GM18519 (cell line): Measurements from ENCODE around the gene SLC22A23.

Experiments used
- ATAC-seq: cut with Tn5 transposase; IDR thresholded peaks from one replicate; pipeline ENCODE4 v1.9.1; 2021; ENCODE audit warnings: mild to moderate bottlenecking, moderate library complexity; ENCODE audit not compliant: unreplicated experiment, low FRiP score

Gene SLC22A23

DNA sequence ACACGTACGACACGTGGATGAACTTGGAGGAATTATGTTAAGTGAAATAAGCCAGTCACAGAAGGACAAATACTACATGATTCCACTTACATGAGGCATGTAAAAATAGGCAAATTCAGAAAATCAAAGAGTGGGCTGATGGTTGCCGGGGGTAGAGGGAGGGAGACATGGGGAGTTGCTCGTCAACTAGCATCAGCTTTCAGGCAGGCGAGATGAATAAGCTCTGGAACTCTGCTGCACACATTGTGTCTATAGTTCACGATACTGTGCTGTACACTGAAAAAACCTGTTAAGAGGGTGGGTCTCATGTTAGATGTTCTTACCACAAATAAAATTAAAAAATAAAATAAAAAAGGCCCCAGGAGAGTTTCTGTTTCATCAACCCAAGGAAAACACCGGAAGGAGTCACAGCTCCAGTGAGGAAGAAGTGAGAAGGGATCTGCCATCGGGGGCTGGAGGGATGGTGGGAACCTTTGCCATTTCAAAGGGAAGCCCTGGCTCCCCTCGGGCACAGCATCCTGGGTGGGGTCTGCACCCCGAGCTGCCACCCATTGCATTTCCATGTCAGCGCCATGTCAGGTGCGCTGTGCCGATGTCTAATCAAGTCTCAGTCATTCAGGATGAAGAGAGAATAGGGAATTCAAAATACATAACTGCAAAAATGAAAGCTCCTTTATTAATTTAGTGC is 98.3 kb downstream of the SLC22A23 start:
- no peak for ATAC-seq

DNA sequence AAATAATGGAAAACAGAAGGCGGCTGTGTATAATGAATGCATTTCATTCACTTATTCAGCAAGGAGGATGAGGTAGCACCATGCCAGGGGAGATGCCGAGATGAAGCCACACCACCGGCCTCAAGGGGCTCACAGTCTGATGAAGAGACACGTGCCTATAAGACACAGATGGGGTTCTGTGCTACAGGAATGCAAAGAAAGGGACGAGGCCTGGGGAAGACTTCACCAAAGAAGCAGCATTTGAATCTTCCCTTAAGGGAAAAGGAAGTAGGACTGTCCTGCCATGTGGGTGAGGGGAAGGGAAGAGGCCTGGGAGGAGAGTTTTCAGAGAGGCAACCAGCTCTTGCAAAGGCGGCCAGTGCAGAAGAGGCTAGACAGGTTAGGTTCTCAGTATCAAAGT is 99.2 kb downstream of the SLC22A23 start:
- ATAC-seq: no peak

DNA sequence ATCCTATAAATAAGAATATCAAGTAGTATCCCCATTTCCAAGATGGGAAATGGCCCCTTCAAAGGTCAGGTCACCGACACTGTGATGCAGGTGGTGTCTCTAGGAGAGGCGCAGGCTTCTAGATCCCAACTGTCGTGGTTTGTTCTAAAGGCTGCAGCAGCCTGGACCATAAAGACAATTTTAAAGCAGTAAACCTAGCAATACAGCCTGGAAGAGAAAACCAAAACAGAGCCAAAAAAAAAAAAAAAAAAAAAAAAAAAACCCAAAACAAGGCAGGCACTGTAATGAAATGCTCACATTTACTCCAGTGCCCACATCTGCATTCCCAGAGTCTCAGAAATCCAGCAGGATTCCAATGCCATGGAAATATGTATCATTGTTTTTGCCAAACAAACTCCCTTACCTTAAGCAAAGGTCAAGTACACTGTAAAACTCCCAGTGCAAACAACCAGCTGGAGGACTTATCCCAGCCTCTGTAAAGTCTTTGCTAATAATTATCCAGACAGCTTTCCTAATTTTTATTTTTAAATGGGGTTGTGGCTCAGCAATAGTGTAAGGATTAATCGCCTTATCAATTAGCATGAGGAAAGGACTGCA is 99.9 kb downstream of the SLC22A23 start:
- no peak for ATAC-seq

DNA sequence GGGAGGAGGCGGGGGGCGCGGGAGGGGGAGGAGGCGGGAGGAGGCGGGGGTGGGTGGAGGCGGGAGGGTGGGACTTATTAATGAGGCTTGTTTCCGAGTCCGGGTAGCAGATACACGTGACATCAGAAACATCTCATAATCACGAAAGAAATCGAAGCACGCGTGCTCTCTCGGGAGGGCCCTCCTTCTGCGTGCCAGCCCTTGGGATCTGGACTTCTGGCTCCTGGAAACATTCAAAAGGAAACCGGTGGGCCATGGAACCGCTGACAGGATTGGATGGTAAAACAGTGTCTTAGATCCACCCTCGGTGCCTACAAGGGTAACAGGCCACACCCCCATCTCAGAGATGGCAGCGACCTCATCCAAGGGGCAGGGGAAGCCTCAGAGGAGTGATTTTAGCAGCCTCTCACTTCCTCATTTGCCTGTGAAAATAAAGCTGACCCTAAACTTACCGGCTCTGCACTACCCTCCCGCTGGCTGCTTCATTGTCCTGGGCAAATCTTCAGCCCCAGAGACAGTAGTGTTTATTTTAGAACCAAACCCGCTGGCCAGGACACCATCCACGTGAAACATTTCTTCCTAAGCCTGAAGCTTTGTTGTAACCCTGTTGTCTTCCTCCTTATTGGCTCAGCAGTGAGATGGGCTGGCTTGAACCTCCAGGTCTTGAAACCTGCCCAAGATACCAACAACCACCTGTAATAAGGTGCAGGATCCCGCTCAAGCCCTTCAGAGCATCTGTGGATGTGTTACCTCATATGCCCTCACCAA is 100.6 kb downstream of the SLC22A23 start:
- ATAC-seq: peak; percentile 78

DNA sequence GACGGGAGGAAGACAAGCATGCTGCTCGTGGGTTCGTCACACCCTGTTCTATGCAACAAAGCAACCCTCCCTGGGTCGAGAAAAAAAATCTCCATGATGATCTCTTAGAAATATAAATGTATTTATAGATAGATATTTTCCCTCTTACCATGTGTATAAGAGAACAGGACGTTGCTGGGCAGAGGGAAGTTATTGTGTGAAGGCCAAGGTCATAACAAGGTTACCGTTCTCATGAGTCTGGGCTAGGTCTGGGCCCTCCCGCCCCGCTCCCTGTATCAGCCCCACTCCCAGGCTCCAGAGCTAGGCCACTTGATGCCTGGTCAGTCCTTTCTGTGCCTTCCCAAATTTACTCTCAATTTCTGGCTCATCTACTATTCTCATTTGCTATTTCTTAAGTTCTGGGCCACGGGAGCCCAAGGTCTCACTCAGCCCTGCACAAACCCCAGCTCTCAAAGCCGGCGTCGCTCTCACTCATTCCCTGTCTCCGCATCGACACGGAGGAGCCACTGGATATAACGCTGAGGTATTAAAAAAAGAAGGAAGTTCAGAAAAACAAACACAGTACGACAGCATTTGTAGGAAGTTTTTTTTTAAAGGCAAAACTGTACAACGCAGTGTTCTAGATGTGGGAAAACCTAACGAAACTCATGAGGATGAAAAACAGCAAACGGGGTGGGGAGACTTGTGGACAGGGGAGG is 101.3 kb downstream of the SLC22A23 start:
- ATAC-seq: no peak

DNA sequence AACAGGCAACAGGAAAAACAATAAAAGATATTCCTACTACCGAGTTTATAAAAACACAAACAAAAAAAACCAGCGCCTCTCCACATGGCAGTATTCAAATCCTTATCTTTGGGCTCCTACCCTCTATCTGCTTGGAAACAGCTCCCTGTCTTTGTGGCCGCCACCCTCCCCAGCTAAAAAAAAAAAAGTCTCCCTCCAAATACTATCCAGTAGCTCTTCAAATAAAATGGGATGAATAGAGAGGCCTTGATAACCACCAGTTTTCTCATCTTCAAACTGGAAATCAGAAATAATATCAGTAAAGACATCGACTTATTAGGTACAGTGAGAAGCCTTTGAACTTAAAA is 101.9 kb downstream of the SLC22A23 start:
- no peak for ATAC-seq

DNA sequence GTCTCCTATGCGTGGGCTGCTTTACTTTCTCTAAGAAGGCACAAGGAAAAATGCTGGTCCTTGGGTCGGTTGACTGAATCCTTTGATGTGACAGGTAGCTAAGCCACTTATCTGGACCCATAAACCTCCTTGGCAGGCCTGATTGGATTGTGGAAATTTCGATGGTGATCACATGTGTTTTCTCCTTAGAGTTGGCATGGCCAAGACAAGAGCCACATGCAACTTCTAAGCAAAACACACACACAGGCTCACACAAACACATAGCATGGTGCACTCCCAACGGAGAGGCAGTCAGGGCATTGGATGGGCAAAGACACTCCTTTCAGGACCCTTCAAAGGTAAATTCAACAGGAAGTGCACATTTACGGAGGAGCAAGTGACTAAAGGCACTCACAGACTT is 102.9 kb downstream of the SLC22A23 start:
- ATAC-seq: no peak

DNA sequence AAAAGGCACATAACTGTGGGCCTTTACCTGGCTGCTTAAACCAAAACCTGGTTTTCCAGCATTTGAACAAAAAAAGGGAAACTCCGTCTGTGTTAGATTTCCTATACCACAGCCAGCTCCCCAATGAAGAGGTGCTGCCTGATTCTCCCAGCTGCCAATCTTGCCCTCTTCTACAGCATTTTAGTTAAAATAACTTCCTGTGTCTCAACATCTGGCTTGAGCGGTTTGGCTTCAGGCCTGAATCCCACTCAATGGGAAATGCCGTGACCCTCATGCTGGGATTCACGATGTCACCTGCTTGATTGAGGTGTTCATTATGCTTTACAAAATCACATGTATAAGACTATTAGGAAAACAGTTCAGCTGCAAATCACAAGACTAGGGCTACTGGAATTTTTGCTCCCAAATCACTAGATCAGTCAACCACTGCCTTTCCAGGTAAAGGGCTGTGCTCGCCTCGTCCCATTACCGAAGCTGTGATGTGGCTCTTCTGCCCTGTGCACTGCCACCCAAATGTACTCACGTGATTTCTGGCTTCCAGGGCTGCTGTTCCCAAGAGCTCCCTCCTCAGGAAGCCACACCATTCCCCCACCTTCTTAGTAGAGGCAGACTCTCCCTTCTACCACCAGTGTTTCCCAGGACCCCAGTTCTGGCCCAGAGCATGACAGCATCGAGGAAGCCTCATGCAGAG is 103.5 kb downstream of the SLC22A23 start:
- ATAC-seq: no peak

DNA sequence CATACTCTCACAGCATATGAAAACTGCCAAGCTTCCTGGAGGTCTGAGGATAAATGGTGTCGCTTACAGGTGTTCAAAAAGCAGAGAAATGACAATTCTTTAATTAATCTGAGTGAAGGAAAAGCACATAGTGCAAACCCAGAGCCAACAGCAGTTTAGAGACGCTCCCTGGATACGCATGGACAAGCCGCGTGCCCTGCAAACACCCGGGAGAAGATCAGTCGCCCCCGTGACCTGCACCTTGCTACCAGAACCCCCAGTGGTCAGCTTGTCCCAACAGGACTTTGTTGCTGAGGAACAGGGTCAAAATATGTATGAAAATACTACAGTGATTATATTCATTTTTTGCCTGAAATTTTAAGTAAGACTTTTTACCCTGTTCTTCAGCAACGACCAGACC is 104.2 kb downstream of the SLC22A23 start:
- ATAC-seq: no peak

DNA sequence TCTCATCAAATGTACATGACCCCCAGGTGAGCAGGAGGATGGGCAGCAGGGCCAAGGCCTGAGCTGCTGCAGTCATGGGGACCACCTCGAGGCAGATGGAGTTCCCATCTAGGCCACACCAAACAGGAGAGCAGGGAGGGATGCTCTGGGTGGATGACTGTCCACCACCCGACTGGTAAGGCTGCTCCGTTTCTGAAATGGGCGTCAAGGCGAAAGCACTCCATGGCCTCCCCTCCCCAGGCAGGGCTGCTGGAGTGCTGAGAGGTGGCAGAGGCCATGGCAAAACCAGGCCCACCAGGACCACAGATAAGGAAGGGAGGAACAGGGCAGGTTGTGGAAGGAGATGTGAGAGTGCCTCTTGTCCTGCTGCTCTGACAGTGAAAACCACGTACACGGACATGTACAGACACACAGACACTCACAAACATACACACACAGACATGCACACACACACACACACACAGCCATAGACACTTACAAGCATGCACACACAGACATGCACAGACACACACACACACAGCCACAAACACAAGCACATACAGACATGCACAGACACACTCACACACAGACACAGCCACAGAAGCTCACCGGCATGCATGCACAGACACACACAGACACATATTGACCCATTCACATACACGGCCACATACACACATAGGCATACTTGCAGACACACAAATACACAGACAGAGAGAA is 104.9 kb downstream of the SLC22A23 start:
- ATAC-seq: no peak

DNA sequence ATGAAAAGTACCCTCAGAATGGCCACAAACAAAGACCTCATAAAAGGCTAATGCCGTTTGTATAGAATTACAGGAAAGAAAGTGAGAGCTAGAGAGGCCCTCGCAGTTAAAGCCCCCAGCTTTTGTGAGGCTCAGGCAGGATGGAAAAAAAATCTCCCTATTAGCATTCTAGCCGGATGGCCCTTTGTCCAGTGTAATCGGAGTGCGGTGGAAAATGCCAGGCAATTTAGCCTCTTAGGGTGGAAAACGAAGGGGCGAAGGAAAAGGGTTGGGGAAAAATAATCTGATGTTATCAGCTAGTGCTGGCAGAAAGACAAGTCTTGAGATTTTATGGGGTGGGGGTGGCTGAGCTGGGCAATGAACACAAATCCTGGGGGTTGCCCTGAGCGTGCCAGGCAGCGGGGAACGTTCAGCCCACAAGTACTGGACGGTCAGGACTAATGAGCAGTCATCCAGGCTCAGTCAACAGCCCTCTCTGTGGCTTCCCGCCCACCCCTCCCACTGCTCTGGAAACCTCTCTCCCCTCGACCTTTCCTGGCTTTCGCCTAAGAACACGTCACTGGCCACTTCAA is 105.7 kb downstream of the SLC22A23 start:
- no peak for ATAC-seq

DNA sequence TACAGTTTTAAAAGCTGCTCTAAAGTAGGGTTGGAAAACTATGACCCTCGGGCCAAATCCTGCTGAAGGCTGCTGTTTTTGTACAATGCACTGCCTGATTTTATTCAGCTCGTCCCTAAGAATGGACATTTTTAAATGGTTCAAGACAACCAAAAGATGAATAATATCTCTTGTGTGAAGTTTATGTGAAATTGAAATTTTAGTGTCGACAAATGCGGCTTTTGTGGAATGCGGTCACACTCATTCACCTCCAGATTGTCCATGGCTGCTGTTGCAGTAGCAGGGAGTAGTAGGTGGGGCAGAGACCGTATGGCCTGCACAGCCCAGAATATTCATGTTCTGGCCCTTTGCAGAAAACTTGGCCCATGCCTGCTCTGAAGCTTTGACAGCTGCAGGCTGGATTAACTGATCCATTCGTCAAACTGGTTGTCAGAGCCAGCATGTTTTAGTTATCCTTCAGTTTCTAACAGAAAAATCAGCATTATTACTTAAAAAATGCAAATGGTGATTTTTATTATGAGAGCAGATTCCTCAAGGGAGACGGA is 106.5 kb downstream of the SLC22A23 start:
- ATAC-seq: no peak

DNA sequence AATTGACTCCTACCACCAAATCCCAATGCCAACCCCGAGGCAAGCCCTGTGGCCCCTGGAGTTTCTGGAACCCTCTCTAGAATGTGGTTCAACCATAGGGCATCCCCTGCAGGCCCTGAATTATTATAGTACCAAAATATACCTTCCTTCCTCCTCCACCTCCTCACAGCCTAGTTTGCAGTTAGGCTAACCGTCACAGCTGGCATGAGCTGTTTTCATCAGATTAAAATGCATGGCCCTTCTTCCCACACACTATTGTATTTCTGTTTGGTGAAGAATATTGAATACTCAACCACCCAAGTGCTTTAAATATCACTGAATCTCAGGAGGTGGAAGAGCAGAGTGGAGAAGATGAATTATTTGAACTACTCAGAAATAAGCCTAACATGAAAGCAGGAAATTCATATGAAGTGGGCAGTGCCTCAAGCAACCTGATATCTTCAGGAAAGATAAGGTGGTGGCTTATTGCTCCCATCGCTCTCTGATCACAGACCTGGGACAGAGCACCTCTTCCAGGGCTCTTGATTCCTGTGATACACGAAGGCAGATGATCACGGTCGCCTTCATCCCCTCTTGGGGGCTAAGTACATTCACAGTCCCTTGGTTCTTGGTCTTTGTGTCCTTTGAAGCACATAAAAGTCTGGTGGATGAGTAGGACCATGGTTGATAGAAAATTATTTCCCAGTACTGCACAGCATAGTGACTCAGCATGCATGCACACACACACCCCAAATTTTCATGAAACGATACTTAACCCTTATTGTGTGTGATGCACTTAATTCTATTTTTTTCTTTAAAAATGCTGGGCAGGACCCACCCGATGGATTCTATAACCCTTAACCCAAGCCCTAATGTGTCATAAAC is 107.2 kb downstream of the SLC22A23 start:
- ATAC-seq: no peak

DNA sequence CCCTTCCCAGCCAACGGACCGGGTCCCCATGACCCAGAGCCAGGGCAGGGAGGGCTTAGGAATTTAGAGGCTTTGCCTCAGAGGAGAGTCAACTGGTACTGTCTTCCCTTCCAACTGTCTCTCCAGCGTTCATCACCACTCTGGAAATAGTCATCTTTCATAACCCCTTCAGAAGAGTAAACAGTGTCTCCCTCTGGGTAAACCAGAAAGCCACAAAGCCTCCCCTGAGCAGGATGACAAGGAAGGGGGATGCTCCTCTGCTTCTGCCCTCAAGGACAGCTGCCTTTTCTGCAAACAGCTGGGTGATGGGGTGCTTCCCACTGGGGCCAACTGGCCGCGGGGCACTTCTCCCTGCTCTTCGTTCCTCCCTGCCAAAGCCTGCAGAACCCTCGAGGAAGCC is 108.0 kb downstream of the SLC22A23 start:
- no peak for ATAC-seq

DNA sequence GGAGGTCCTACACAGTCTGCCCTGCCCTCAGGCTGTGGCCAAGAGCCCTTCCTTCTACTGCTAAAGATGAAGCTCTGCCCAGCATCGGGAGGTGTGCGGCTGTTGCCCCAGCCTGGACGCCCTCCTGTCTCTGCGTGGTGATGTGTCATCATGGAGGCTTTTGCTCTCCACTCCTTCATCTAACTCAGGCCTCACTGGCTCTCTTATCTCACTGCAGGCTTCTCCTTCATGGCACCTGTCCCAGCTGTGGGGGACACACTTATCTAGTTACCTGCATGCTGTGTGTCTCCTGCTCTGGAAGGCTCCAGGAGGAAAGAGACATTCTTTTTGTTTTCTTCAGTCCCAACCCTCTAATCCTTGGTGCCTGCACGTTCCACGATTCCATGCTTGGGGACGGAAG is 109.0 kb downstream of the SLC22A23 start:
- ATAC-seq: no peak

DNA sequence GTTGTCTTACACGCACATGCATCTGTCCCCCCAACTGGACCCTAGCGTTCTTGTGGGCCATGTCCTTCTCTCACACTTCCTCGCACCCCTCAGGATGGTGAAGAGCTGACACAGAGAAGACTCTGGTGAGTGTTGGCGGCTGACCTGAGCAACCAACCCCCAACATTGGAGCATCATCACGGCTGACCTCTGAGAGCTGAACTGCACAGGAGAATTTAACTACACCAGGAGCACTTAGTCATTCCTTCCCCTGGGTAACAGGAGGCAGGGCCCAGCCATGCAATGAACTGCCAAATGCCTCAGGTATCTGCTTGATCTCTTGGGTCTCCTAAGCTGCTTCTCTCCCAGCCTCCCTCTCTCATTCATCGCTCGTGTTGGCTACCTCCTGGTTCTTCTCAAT is 109.6 kb downstream of the SLC22A23 start:
- ATAC-seq: no peak

DNA sequence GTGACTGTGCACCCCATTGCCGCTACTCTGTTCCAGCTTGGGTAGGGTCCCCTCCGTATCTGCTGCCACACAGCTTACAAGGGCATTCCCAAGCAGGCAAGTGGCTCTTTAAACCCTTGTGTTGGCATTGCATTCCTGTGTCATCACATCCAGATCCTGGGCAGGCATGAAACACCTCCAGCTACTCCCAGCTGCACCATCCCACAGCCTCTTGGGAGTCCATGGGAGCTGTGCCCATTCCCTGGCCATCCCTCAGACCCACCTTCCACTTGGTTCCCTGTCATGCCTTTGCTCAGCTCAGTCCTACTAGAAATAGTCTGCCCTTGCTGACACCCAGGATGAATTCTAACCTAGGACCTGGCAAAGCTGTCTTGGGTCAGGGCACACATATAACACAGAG is 110.4 kb downstream of the SLC22A23 start:
- ATAC-seq: no peak

DNA sequence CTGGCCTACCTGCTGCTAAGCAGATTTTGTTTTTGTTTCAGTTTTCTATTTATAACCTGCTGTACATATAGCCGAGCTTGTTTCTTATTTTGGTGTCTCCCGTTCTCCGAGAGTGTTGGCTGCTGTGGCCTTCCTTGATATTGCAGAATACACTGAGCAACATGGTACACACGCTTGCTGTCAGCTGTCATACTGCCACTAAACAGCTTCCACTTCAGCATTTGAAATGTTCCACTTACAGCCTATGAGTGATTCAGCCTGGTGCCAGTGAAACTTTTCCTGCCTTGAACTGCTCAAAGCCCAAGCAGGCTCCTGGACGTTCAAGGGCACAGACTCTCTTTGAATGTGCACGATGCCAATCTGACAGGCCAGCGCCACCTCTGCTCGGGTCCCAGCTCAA is 111.0 kb downstream of the SLC22A23 start:
- ATAC-seq: no peak
